WI38 (cell line): ENCODE measurements around the gene SDS.

Experiments used
- H3K4me3 ChIP-seq: 2 replicates; pipeline ENCODE4 v1.5.1; 2011; ENCODE audit warnings: low read depth, mild to moderate bottlenecking, control low read depth, low read length
- TF ChIP-seq, protein P1 (sequence below): IDR thresholded peaks from 2 replicates; pipeline ENCODE4 v1.5.1; 2012; ENCODE audit warnings: low read depth, mild to moderate bottlenecking, control low read depth, low read length

SDS gene

DNA sequence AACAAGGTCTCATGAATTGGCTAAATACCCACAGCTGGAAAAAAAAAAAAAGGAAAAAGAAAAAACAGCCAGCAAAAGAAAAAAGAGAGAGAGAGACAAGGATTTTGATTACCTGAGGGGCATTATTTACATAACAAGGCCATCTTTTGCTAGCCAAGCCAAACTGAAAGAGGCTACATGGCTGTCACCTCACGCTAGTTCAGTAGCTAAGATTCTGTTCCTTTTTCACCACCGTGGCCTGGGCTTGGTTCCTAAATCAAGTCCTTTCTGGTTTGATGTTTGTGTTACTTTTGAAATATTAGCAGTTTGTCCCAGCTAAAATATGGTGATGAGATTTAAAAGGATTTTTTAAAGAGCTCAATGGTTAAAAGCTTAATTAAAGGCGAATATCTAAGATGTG, 2.0 kb upstream of the SDS start:
- no peak overlapping the region for H3K4me3 ChIP-seq
- TF ChIP-seq, protein P1, sequence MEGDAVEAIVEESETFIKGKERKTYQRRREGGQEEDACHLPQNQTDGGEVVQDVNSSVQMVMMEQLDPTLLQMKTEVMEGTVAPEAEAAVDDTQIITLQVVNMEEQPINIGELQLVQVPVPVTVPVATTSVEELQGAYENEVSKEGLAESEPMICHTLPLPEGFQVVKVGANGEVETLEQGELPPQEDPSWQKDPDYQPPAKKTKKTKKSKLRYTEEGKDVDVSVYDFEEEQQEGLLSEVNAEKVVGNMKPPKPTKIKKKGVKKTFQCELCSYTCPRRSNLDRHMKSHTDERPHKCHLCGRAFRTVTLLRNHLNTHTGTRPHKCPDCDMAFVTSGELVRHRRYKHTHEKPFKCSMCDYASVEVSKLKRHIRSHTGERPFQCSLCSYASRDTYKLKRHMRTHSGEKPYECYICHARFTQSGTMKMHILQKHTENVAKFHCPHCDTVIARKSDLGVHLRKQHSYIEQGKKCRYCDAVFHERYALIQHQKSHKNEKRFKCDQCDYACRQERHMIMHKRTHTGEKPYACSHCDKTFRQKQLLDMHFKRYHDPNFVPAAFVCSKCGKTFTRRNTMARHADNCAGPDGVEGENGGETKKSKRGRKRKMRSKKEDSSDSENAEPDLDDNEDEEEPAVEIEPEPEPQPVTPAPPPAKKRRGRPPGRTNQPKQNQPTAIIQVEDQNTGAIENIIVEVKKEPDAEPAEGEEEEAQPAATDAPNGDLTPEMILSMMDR, result no peak

DNA sequence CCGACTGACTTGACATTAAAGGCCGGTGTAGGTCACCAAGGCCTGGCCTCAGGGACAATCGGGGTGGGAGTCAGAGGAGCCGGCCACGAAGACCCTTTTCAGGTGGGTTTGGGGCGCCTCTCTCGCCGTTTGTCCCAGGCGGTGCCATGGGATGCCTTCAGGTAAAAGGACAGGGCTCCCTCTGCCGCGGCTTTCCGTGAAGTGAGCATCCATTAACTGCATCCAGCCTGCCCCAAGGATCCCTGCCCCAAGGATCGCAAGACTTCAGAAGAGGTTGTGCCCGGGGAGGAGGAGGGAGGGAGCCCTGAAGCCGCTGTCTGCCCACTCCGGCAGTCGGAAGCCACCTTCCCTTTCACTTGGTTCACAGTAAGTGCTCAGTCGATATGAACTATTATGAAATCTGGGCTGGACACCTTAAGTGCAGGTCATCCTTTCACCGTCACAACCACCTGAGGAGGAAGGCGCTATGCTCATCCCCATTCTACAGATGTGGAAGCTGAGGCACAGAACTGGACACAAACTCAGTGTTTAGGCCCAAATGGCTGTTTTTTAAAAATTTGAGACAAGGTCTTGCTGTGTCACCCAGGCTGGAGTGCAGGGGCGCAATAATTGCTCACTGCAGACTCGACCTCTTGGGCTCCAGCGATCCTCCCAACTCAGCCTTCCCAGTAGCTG, 964 bp downstream of the SDS start:
- TF ChIP-seq, protein P1, result no peak
- H3K4me3 ChIP-seq, result no peak overlapping the region

GRCh38 chr12:113401066-113402000, 2.4 kb downstream of the SDS start:
- H3K4me3 ChIP-seq, result no peak overlapping the region
- TF ChIP-seq, protein P1, result no peak

- TF ChIP-seq, protein P1, result no peak
- no peak overlapping the region for H3K4me3 ChIP-seq
These were observed 3.3 kb downstream of the SDS start for GRCh38 chr12:113400362-113400761.

DNA sequence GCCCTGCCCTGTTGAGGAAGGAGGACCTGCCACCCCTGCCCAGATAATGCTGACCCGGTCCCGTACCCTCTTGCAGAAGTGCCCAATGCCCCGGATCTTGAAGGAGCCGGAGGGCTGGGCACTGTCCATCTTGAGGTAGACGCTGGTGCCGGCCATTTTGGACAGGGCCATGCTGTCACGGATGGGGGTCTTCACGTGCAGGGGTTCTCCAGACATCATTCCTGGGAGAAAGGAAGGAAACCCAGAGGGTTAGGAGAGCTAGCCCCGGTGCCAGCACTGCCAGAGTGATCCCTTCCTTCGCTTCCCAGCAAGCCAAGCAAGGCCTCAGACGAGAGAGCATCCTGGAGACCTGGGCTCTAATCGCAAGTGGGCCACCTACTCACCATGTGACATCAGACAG, 4.2 kb downstream of the SDS start:
- TF ChIP-seq, protein P1, result no peak

DNA sequence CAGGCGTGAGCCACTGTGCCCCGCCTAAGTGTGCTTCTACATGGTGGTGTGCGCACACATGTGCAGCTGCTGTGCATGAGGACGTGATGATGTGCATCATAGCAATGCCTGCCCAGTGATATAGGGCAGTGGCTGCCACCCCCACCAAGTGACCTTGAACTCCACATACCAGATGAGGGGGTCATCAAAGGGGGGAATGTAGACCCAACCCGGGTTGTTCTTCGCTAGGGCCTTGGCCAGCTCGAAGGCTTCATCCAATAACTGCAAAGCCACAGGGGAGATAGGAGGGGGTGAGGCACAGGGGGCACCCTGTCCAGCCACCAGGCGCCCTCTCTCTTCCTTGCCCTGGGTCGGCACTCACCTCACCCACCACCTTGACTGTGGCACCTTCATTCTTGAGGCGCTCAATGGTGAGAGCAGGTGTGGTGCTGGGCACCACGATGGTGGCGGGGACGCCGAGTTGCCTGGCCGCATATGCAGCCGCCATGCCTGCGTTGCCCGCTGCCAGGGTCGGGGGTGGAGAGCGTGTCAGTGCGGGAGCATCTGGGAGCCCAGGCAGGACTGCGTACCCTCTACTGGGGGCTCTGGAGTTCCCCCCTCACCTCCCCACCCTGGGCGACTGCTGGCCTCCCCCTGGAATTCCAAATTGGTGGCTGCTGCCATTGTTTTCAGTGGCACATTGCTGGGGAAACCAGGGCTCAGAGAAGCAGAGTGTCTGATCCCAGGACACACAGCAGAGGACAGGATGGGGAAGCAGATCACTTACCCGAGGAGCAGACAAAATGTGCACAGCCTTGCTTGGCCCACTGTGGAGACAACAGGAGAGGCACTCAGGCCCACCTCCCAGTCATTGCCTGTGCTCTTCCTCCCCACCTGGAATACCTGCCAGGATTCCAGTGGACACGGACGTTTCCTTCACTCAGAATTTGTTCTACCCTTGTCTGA, 5.1 kb downstream of the SDS start:
- TF ChIP-seq, protein P1, result no peak
- H3K4me3 ChIP-seq, result no peak overlapping the region

More for the DNA sequence above, 4.2 kb downstream of the SDS start:
- H3K4me3 ChIP-seq, result no peak overlapping the region
